IMR-90 (cell line): Measurements from ENCODE around the gene MEGF6. TPM values are rescaled to one million over a fixed set of nuclear protein-coding genes. Genes with fewer than 3 reads are reported as not detected.

Experiments
- ATAC-seq: fragments of 200-7000 bp; cut with Tn5 transposase; 2 replicates; pipeline ENCODE4 v1.9.1; 2020; ENCODE audit warnings: low read depth, mild to moderate bottlenecking, moderate library complexity
- BruUV-seq: library from RNA; stranded (reverse); fragments of 400-500 nt; replicated peaks from 2 replicates; lab custom pipeline; 2021; lab: Mats Ljungman, UMichigan
- CTCF ChIA-PET: fragments of 300-600 bp; formaldehyde crosslinking; extraction: SDS; loops from one replicate; lab custom pipeline; 2021; ENCODE audit warnings: antibody characterized with exemption; lab: Yijun Ruan, JAX
- POLR2A ChIA-PET: fragments of 300-600 bp; sonication (Branson Sonifier 250); formaldehyde crosslinking; loops from one replicate; lab custom pipeline; 2022; ENCODE audit warnings: antibody characterized with exemption; ENCODE audit not compliant: unreplicated experiment; lab: Charles Lee
- DNase-seq: peaks from one replicate; pipeline ENCODE4 v3.0.0; 2013
- H2AFZ ChIP-seq: replicated peaks from 2 replicates; pipeline ENCODE3; 2013; ENCODE audit warnings: low read length, mild to moderate bottlenecking; ENCODE audit not compliant: poor library complexity
- H2AK5ac ChIP-seq: 2 replicates; pipeline ENCODE4 v1.6.1; 2013; ENCODE audit warnings: low read depth, low read length, inconsistent platforms
- H2AK9ac ChIP-seq: replicated peaks from 2 replicates; pipeline ENCODE3; 2013; ENCODE audit warnings: mild to moderate bottlenecking, low read depth, low read length, moderate library complexity; ENCODE audit not compliant: poor library complexity
- H2BK120ac ChIP-seq: 2 replicates; pipeline ENCODE4 v1.6.1; 2013; ENCODE audit warnings: low read depth, low read length, inconsistent platforms
- H2BK15ac ChIP-seq: 3 replicates; pipeline ENCODE4 v1.6.1; 2013; ENCODE audit warnings: low read depth, low read length, inconsistent platforms
- H2BK20ac ChIP-seq: 2 replicates; pipeline ENCODE4 v1.6.1; 2013; ENCODE audit warnings: low read depth, mild to moderate bottlenecking, inconsistent platforms, low read length, moderate library complexity
- H2BK5ac ChIP-seq: 2 replicates; pipeline ENCODE4 v1.6.1; 2013; ENCODE audit warnings: mild to moderate bottlenecking, low read depth, low read length, inconsistent platforms; ENCODE audit not compliant: poor library complexity, severe bottlenecking
- H3K14ac ChIP-seq: replicated peaks from 2 replicates; pipeline ENCODE4 v1.6.1; 2013; ENCODE audit warnings: low read depth, low read length, inconsistent platforms
- H3K18ac ChIP-seq: 2 replicates; pipeline ENCODE4 v1.6.1; 2013; ENCODE audit warnings: low read depth, low read length, control low read depth
- H3K23ac ChIP-seq: 2 replicates; pipeline ENCODE4 v1.6.1; 2013; ENCODE audit warnings: low read depth, low read length, inconsistent platforms
- H3K27ac ChIP-seq: 2 replicates; pipeline ENCODE4 v1.5.1; 2013; ENCODE audit warnings: mild to moderate bottlenecking, control low read depth, low read length; ENCODE audit not compliant: insufficient read depth
- H3K27me3 ChIP-seq: 2 replicates; pipeline ENCODE4 v1.6.1; 2013; ENCODE audit warnings: low read length; ENCODE audit not compliant: control insufficient read depth, insufficient read depth
- H3K36me3 ChIP-seq: 2 replicates; pipeline ENCODE4 v1.6.1; 2013; ENCODE audit warnings: low read length, mixed read lengths; ENCODE audit not compliant: control insufficient read depth, insufficient read depth
- H3K4ac ChIP-seq: 2 replicates; pipeline ENCODE4 v1.6.1; 2013; ENCODE audit warnings: low read depth, low read length, inconsistent platforms
- H3K4me1 ChIP-seq: 2 replicates; pipeline ENCODE4 v1.6.1; 2013; ENCODE audit warnings: low read length, mixed read lengths; ENCODE audit not compliant: control insufficient read depth, insufficient read depth
- H3K4me2 ChIP-seq: 2 replicates; pipeline ENCODE4 v1.6.1; 2013; ENCODE audit warnings: low read depth, mild to moderate bottlenecking, control low read depth, low read length, moderate library complexity
- H3K4me3 ChIP-seq: 2 replicates; pipeline ENCODE4 v1.5.1; 2013; ENCODE audit warnings: low read depth, mild to moderate bottlenecking, control low read depth, low read length, moderate library complexity; ENCODE audit not compliant: insufficient read depth
- H3K56ac ChIP-seq: 2 replicates; pipeline ENCODE4 v1.6.1; 2013; ENCODE audit warnings: low read length, inconsistent platforms; ENCODE audit not compliant: insufficient read depth; ENCODE audit errors: extremely low read depth
- H3K79me1 ChIP-seq, 2 experiments: 2 replicates each; pipeline ENCODE4 v1.6.1; 2013; ENCODE audit warnings: low read length in 2 of 2, inconsistent platforms in 1 of 2, low read depth in 1 of 2
- H3K9ac ChIP-seq: 2 replicates; pipeline ENCODE4 v1.6.1; 2013; ENCODE audit warnings: low read depth, low read length, control low read depth
- H3K9me1 ChIP-seq: 2 replicates; pipeline ENCODE4 v1.6.1; 2013; ENCODE audit warnings: low read length, inconsistent platforms; ENCODE audit not compliant: insufficient read depth
- H3K9me3 ChIP-seq: 2 replicates; pipeline ENCODE4 v1.6.1; 2013; ENCODE audit warnings: low read length; ENCODE audit not compliant: control insufficient read depth, insufficient read depth
- H4K20me1 ChIP-seq: 2 replicates; pipeline ENCODE4 v1.6.1; 2013; ENCODE audit warnings: low read length, inconsistent platforms; ENCODE audit not compliant: insufficient read depth
- H4K5ac ChIP-seq: 2 replicates; pipeline ENCODE4 v1.6.1; 2013; ENCODE audit warnings: mild to moderate bottlenecking, low read depth, low read length, control low read depth
- H4K8ac ChIP-seq, 2 experiments: 2 replicates each; pipeline ENCODE4 v1.6.1; 2013; ENCODE audit warnings: low read depth in 2 of 2, low read length in 2 of 2, control low read depth in 1 of 2, inconsistent platforms in 1 of 2
- H4K91ac ChIP-seq: 2 replicates; pipeline ENCODE4 v1.6.1; 2013; ENCODE audit warnings: low read depth, low read length, inconsistent platforms; ENCODE audit not compliant: insufficient read depth
- BHLHE40 ChIP-seq: fragments of 150-350 bp; IDR thresholded peaks from 2 replicates; pipeline ENCODE4 v1.6.1; 2016; ENCODE audit warnings: mild to moderate bottlenecking, low read depth, low read length
- CEBPB ChIP-seq: IDR thresholded peaks from 2 replicates; pipeline ENCODE4 v1.6.1; 2012; ENCODE audit warnings: low read depth, low read length, improper control_type of control experiment
- CHD1 ChIP-seq: IDR thresholded peaks from 2 replicates; pipeline ENCODE4 v1.6.1; 2012; ENCODE audit warnings: low read depth, low read length, improper control_type of control experiment
- FOS ChIP-seq: fragments of 150-350 bp; IDR thresholded peaks from 2 replicates; pipeline ENCODE4 v1.6.1; 2016; ENCODE audit warnings: low read depth, low read length
- MAFK ChIP-seq: IDR thresholded peaks from 2 replicates; pipeline ENCODE4 v1.6.1; 2012; ENCODE audit warnings: low read depth, low read length, improper control_type of control experiment
- MAZ ChIP-seq: IDR thresholded peaks from 2 replicates; pipeline ENCODE4 v1.6.1; 2012; ENCODE audit warnings: low read depth, mild to moderate bottlenecking, low read length, improper control_type of control experiment, moderate library complexity, borderline replicate concordance
- MXI1 ChIP-seq: IDR thresholded peaks from 2 replicates; pipeline ENCODE4 v1.6.1; 2012; ENCODE audit warnings: low read depth, mild to moderate bottlenecking, low read length, moderate library complexity, borderline replicate concordance
- NFE2L2 ChIP-seq: fragments of 150-350 bp; IDR thresholded peaks from 2 replicates; pipeline ENCODE4 v1.6.1; 2016; ENCODE audit warnings: low read depth, mild to moderate bottlenecking, low read length
- POLR2A ChIP-seq: IDR thresholded peaks from 2 replicates; pipeline ENCODE4 v1.6.1; 2012; ENCODE audit warnings: mild to moderate bottlenecking, low read depth, low read length
- RAD21 ChIP-seq: IDR thresholded peaks from 2 replicates; pipeline ENCODE4 v1.6.1; 2012; ENCODE audit warnings: low read length, improper control_type of control experiment
- RCOR1 ChIP-seq: IDR thresholded peaks from 2 replicates; pipeline ENCODE4 v1.6.1; 2012; ENCODE audit warnings: mild to moderate bottlenecking, low read length, improper control_type of control experiment; ENCODE audit not compliant: insufficient replicate concordance
- RFX5 ChIP-seq: IDR thresholded peaks from 2 replicates; pipeline ENCODE4 v1.8.0; 2012; ENCODE audit warnings: low read depth, mild to moderate bottlenecking, low read length, moderate library complexity
- SMC3 ChIP-seq: fragments of 150-350 bp; IDR thresholded peaks from 2 replicates; pipeline ENCODE4 v1.6.1; 2016; ENCODE audit warnings: low read depth, mild to moderate bottlenecking, antibody characterized with exemption, low read length, moderate library complexity
- WGBS, 2 experiments: methylation state at CpG; one replicate each; pipeline versions ENCODE4 v1.1.5 to v1.1.7; 2013; ENCODE audit warnings: missing lambda C conversion rate in 2 of 2; ENCODE audit not compliant: insufficient read length in 1 of 2; ENCODE audit errors: extremely low coverage in 2 of 2; 5-methylcytosine and 5-hydroxymethylcytosine counted together
- dilution Hi-C: fragments of 300-500 bp; cut with HindIII; formaldehyde crosslinking; loops from one replicate; pipeline ENCODE4 v1.14.3; 2018; ENCODE audit warnings: low sequenced_read_pairs; ENCODE audit not compliant: unreplicated experiment
- in situ Hi-C: fragments of 300-500 bp; cut with MboI; formaldehyde crosslinking; loops from 3 replicates; pipeline ENCODE4 v1.14.3; 2019; ENCODE audit warnings: low sequenced_read_pairs, inconsistent platforms, mixed read lengths
- intact Hi-C: fragments of 100-400 bp; cut with micrococcal nuclease; formaldehyde crosslinking; loops from 2 replicates; pipeline ENCODE4 v1.10.0; 2022
- polyA plus RNA-seq, 3 experiments: library from polyadenylated mRNA; depleted of rRNA; stranded (reverse); fragments of >200 nt; gene quantifications; 2 replicates each; pipeline ENCODE4 v1.2.3, GENCODE V29; 2012; ENCODE audit warnings: low replicate concordance in 1 of 3
- total RNA-seq: library from RNA; depleted of rRNA; stranded (reverse); fragments of >200 nt; gene quantifications from 2 replicates; pipeline ENCODE4 v1.2.3, GENCODE V29; 2012
- TF ChIP-seq, protein P1 (sequence below): conservative IDR thresholded peaks from 2 replicates; pipeline ENCODE4 v1.5.1; 2012; ENCODE audit warnings: mild to moderate bottlenecking, low read depth, low read length, improper control_type of control experiment
- TF ChIP-seq, protein P2 (sequence below): fragments of 150-350 bp; IDR thresholded peaks from 2 replicates; pipeline ENCODE4 v1.6.1; 2017; ENCODE audit warnings: mild to moderate bottlenecking, antibody characterized with exemption, low read length, low read depth
- TF ChIP-seq, protein P3 (sequence below): fragments of 150-350 bp; IDR thresholded peaks from 2 replicates; pipeline ENCODE4 v1.6.1; 2016; ENCODE audit warnings: low read depth, mild to moderate bottlenecking, low read length, moderate library complexity, borderline replicate concordance

MEGF6 gene
- total and polyA plus RNA-seq, 2 of the 4 experiments (the other 2 are of a cell fraction) = 0.72 to 4.1 TPM

DNA sequence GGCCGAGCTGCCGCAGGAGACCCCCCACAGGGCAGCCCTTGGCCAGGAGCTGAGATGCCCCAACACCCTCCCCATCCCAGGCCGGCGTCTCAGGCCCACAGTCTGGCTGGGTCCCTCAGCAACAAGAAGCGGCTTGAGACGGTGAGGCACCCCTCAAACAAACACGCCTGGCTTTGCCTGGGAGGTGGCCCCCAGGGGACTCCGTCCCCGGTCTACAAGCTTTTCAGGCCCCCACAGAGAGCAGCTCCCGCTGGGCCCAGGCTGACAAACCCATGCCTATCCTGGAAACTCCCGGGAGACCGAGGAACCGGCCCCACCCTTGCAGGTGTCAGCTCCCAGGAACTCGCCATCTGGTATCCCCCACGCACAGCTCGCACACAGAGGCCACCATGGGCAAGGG, 89.9 kb downstream of the MEGF6 start:
- Histone ChIP-seq H3K14ac (no peak overlapping the region), H3K27ac (no peak overlapping the region), H3K4me2 (no peak overlapping the region), H3K4me1 (no peaks in the 10 kb centered on the region), H3K4ac (no peak overlapping the region), H2AK9ac (no peak overlapping the region), H3K27me3 (no peaks in the 10 kb centered on the region), H3K56ac (no peak overlapping the region), H3K9me3 (no peaks in the 10 kb centered on the region), H2BK20ac (no peak overlapping the region), H4K5ac (no peak overlapping the region), H4K91ac (no peak overlapping the region), H2AK5ac (no peak overlapping the region), H3K9me1 (no peaks in the 10 kb centered on the region), H2AFZ (no peak overlapping the region), H4K20me1 (no peaks in the 10 kb centered on the region; the same call in 1 of the 2 replicates), H4K8ac (no peak overlapping the region), H2BK5ac (no peak overlapping the region), H3K23ac (no peak overlapping the region), H2BK15ac (no peak overlapping the region), H3K9ac (no peak overlapping the region), H3K18ac (no peak overlapping the region), H3K4me3 (no peak overlapping the region), H3K36me3 (no peaks in the 10 kb centered on the region), H3K79me1 (no peaks in the 10 kb centered on the region), H2BK120ac (no peak overlapping the region)
- BruUV-seq = no TSS peak
- WGBS, 2 experiments = 89% methylated on average over 5 of the region's 16 CpGs; no CpG with 5 or more reads in 1 of the 2 experiments
- no peak for ATAC-seq
- ChIA-PET POLR2A (no interaction called here), CTCF (no interaction called here)
- no peak for TF ChIP-seq FOS
- no peak for TF ChIP-seq MAZ
- TF ChIP-seq CHD1 = no peak
- no peak for TF ChIP-seq SMC3
- TF ChIP-seq POLR2A = no peak
- TF ChIP-seq BHLHE40 = no peak
- no peak for TF ChIP-seq RCOR1
- TF ChIP-seq MXI1 = no peak
- no peak for TF ChIP-seq NFE2L2
- TF ChIP-seq, protein P1, sequence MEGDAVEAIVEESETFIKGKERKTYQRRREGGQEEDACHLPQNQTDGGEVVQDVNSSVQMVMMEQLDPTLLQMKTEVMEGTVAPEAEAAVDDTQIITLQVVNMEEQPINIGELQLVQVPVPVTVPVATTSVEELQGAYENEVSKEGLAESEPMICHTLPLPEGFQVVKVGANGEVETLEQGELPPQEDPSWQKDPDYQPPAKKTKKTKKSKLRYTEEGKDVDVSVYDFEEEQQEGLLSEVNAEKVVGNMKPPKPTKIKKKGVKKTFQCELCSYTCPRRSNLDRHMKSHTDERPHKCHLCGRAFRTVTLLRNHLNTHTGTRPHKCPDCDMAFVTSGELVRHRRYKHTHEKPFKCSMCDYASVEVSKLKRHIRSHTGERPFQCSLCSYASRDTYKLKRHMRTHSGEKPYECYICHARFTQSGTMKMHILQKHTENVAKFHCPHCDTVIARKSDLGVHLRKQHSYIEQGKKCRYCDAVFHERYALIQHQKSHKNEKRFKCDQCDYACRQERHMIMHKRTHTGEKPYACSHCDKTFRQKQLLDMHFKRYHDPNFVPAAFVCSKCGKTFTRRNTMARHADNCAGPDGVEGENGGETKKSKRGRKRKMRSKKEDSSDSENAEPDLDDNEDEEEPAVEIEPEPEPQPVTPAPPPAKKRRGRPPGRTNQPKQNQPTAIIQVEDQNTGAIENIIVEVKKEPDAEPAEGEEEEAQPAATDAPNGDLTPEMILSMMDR = no peak
- TF ChIP-seq, protein P2, sequence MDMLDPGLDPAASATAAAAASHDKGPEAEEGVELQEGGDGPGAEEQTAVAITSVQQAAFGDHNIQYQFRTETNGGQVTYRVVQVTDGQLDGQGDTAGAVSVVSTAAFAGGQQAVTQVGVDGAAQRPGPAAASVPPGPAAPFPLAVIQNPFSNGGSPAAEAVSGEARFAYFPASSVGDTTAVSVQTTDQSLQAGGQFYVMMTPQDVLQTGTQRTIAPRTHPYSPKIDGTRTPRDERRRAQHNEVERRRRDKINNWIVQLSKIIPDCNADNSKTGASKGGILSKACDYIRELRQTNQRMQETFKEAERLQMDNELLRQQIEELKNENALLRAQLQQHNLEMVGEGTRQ = no peak
- TF ChIP-seq CEBPB = no peak
- TF ChIP-seq MAFK = no peak
- TF ChIP-seq RFX5 = no peak
- TF ChIP-seq, protein P3, sequence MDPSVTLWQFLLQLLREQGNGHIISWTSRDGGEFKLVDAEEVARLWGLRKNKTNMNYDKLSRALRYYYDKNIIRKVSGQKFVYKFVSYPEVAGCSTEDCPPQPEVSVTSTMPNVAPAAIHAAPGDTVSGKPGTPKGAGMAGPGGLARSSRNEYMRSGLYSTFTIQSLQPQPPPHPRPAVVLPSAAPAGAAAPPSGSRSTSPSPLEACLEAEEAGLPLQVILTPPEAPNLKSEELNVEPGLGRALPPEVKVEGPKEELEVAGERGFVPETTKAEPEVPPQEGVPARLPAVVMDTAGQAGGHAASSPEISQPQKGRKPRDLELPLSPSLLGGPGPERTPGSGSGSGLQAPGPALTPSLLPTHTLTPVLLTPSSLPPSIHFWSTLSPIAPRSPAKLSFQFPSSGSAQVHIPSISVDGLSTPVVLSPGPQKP = no peak
- TF ChIP-seq RAD21 = no peak
- in situ Hi-C loops = no loop called here
- intact Hi-C loops = no loop called here
- DNase-seq = no peak
- dilution Hi-C loops = no loop called here
